Left ventricle myocardium inferior (tissue), 1 donor: ENCODE results near the gene PITPNB. TPM values are rescaled to one million over a fixed set of nuclear protein-coding genes. Genes with fewer than 3 reads are reported as not detected.

Experiments used
- DNase-seq: peaks from one replicate; pipeline ENCODE4 v3.0.0-alpha.2; 2020
- H3K27ac ChIP-seq: fragments of 200-600 bp; replicated peaks from 2 replicates; pipeline ENCODE4 v1.8.0; 2021
- H3K27me3 ChIP-seq: fragments of 200-600 bp; 2 replicates; pipeline ENCODE4 v1.8.0; 2021; ENCODE audit warnings: low read depth
- H3K36me3 ChIP-seq: fragments of 200-600 bp; 2 replicates; pipeline ENCODE4 v1.8.0; 2021
- H3K4me1 ChIP-seq: fragments of 200-600 bp; 2 replicates; pipeline ENCODE4 v1.8.0; 2021
- H3K4me3 ChIP-seq: fragments of 200-600 bp; 2 replicates; pipeline ENCODE4 v1.8.0; 2021; ENCODE audit warnings: mild to moderate bottlenecking, moderate library complexity
- H3K9me3 ChIP-seq: fragments of 200-600 bp; replicated peaks from 2 replicates; pipeline ENCODE4 v1.8.0; 2021
- CTCF ChIP-seq: fragments of 200-600 bp; IDR thresholded peaks from 2 replicates; pipeline ENCODE4 v1.8.0; 2021; ENCODE audit warnings: antibody characterized with exemption, mild to moderate bottlenecking, borderline replicate concordance
- intact Hi-C: fragments of 100-400 bp; cut with micrococcal nuclease; formaldehyde crosslinking; loops from one replicate; pipeline ENCODE4 v1.11.0; 2022
- total RNA-seq: library from RNA; stranded (reverse); fragmentation: NEBNext Ultra II Directional; extraction: Animal tissue kit (Norgen Biotek cat#: 25700); gene quantifications from one replicate; pipeline ENCODE4 v1.2.1, GENCODE V29; 2021
- donor health status: DM: no; HTN: yes; CAD: no; lungs with severe emphysema.

Gene PITPNB
- total RNA-seq, 1 donor from 2014 or later: 60.0 TPM

- Histone ChIP-seq H3K4me3 (peak overlapping the region; percentile 93), H3K27ac (peak overlapping the region; percentile 98), H3K27me3 (no peaks in the 10 kb centered on the region), H3K36me3 (peaks cover 4% of the 10 kb centered on the region), H3K4me1 (peaks cover 73% of the 10 kb centered on the region), H3K9me3 (no peaks in the 10 kb centered on the region)
- intact Hi-C loops: no loop called here
- TF ChIP-seq CTCF: no peak
- DNase-seq: peak; percentile 46
Observed at GRCh38 chr22:27918341-27919221, 475 bp downstream of the PITPNB start.

- no peak overlapping the region for H3K27ac ChIP-seq
- no peak overlapping the region for H3K4me3 ChIP-seq
- no peak for TF ChIP-seq CTCF
- intact Hi-C loops: no loop called here
- no peak for DNase-seq
- peaks cover under 1% of the 10 kb centered on the region for H3K36me3 ChIP-seq
- no peaks in the 10 kb centered on the region for H3K9me3 ChIP-seq
- peaks cover 96% of the 10 kb centered on the region for H3K4me1 ChIP-seq
- no peaks in the 10 kb centered on the region for H3K27me3 ChIP-seq
Observed at GRCh38 chr22:27915986-27916385, 3.1 kb downstream of the PITPNB start.

GRCh38 chr22:27913162-27913741, 5.8 kb downstream of the PITPNB start:
- intact Hi-C loops: no loop called here
- Histone ChIP-seq H3K36me3 (peaks cover 24% of the 10 kb centered on the region), H3K27ac (peak overlapping the region; percentile 74), H3K4me3 (peak overlapping the region; percentile 16), H3K27me3 (no peaks in the 10 kb centered on the region), H3K4me1 (peaks cover 75% of the 10 kb centered on the region), H3K9me3 (no peaks in the 10 kb centered on the region)
- no peak for DNase-seq
- no peak for TF ChIP-seq CTCF

- Histone ChIP-seq H3K9me3 (no peaks in the 10 kb centered on the region), H3K36me3 (peaks cover 24% of the 10 kb centered on the region), H3K4me3 (no peak overlapping the region), H3K27ac (no peak overlapping the region), H3K27me3 (no peaks in the 10 kb centered on the region), H3K4me1 (peaks cover 64% of the 10 kb centered on the region)
- no peak for DNase-seq
- intact Hi-C loops: no loop called here
- no peak for TF ChIP-seq CTCF
Observed at GRCh38 chr22:27912101-27912500, 7.0 kb downstream of the PITPNB start.

- no peak overlapping the region for H3K4me3 ChIP-seq
- no peaks in the 10 kb centered on the region for H3K27me3 ChIP-seq
- peaks cover 60% of the 10 kb centered on the region for H3K4me1 ChIP-seq
- DNase-seq: no peak
- H3K9me3 ChIP-seq: no peaks in the 10 kb centered on the region
- no peak for TF ChIP-seq CTCF
- H3K27ac ChIP-seq: no peak overlapping the region
- peaks cover 25% of the 10 kb centered on the region for H3K36me3 ChIP-seq
- intact Hi-C loops: no loop called here
Observed at GRCh38 chr22:27911330-27911729, 7.7 kb downstream of the PITPNB start.
